Measurements from ENCODE around the gene SLC8A1. TPM values are rescaled to one million over a fixed set of nuclear protein-coding genes. Genes with fewer than 3 reads are reported as not detected.

Gene SLC8A1
- total RNA-seq, 1 experiment from 2014 or later, result 1.7 TPM

DNA sequence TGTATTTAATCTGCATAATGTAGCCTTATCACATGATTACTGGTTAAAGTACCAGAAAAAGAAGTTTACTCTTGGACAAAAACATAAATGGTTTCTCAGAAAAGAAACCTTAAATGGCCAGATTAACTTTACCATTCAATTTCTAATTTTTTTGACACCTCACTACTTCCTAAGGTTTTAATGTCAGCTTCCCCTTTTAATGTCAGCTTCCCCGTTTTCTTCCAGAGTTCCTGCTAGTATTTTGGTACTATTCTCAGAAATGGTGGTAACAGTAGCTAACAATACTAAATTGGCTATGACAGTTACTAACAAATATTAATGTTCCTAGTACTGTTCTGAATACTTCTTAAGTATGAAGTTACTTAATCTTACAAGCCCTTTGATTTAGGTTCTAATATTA is 22.4 kb upstream of the SLC8A1 start:
- Histone ChIP-seq H3K56ac (ENCODE audit: insufficient read length, low read depth, low read length) (no peak overlapping the region), H3K79me2 (ENCODE audit: insufficient read depth, low read length) (no peaks in the 10 kb centered on the region), H3K4ac (ENCODE audit: low read depth, low read length) (no peak overlapping the region), H4K8ac (replicated peaks; ENCODE audit: insufficient read length, low read depth, low read length) (no peak overlapping the region), H3K4me1 (ENCODE audit: insufficient read depth, low read length) (no peaks in the 10 kb centered on the region), H3K27me3 (ENCODE audit: insufficient read depth, low read length) (no peaks in the 10 kb centered on the region), H3K79me1 (ENCODE audit: insufficient read depth, low read depth, low read length, poor library complexity, severe bottlenecking) (no peaks in the 10 kb centered on the region), H3K18ac (ENCODE audit: insufficient read length, low read depth, low read length) (no peak overlapping the region), H2BK120ac (ENCODE audit: low read depth, low read length, poor library complexity, severe bottlenecking) (no peak overlapping the region), H2BK5ac (ENCODE audit: insufficient read length, low read length) (no peak overlapping the region), H2BK12ac (ENCODE audit: insufficient read length, low read depth, low read length) (no peak overlapping the region), H3K23ac (ENCODE audit: insufficient read length, low read depth, low read length) (no peak overlapping the region), H3K27ac (ENCODE audit: insufficient read length, low read depth, low read length) (no peak overlapping the region), H3K23me2 (ENCODE audit: insufficient read length, low read depth, low read length, poor library complexity, severe bottlenecking) (no peaks in the 10 kb centered on the region), H2BK15ac (ENCODE audit: low read depth, low read length) (no peak overlapping the region), H3K9me3 (ENCODE audit: control insufficient read depth, low read depth, low read length) (no peaks in the 10 kb centered on the region), H4K20me1 (ENCODE audit: control insufficient read depth, insufficient read depth, insufficient read length) (no peaks in the 10 kb centered on the region), H3T11ph (ENCODE audit: low read length) (no peak overlapping the region), H2BK20ac (ENCODE audit: low read depth, low read length, poor library complexity, severe bottlenecking) (no peak overlapping the region), H2AK5ac (ENCODE audit: insufficient read length, low read length) (no peak overlapping the region), H2AFZ (ENCODE audit: low read length) (no peak overlapping the region), H3K9ac (ENCODE audit: extremely low read depth, insufficient read length, low read length) (no peak overlapping the region), H4K91ac (ENCODE audit: insufficient read length, low read depth, low read length) (no peak overlapping the region), H3K14ac (ENCODE audit: insufficient read depth, low read length) (no peak overlapping the region), H3K4me2 (ENCODE audit: insufficient read depth, insufficient read length, low read length) (no peak overlapping the region), H4K5ac (ENCODE audit: insufficient read length, low read depth, low read length) (no peak overlapping the region)
- Mint-ChIP-seq H3K27me3 (ENCODE audit: low read depth) (no peaks in the 10 kb centered on the region), H3K27ac (no peak overlapping the region), H3K9me3 (no peaks in the 10 kb centered on the region), H3K36me3 (ENCODE audit: insufficient read depth in 1 of 3, low read depth in 3 of 3) (no peaks in the 10 kb centered on the region), H3K4me1 (no peaks in the 10 kb centered on the region), H3K4me3 (no peak overlapping the region)
- TF ChIP-seq, protein P1, sequence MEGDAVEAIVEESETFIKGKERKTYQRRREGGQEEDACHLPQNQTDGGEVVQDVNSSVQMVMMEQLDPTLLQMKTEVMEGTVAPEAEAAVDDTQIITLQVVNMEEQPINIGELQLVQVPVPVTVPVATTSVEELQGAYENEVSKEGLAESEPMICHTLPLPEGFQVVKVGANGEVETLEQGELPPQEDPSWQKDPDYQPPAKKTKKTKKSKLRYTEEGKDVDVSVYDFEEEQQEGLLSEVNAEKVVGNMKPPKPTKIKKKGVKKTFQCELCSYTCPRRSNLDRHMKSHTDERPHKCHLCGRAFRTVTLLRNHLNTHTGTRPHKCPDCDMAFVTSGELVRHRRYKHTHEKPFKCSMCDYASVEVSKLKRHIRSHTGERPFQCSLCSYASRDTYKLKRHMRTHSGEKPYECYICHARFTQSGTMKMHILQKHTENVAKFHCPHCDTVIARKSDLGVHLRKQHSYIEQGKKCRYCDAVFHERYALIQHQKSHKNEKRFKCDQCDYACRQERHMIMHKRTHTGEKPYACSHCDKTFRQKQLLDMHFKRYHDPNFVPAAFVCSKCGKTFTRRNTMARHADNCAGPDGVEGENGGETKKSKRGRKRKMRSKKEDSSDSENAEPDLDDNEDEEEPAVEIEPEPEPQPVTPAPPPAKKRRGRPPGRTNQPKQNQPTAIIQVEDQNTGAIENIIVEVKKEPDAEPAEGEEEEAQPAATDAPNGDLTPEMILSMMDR (conservative IDR thresholded peaks at IDR 0.05), result no peak
- no peak for DNase-seq
- WGBS (ENCODE audit: extremely low coverage, insufficient read length, low lambda C conversion rate), result no CpG with 5 or more reads among the region's 1 CpG

Data from H9 (cell line).